Breast epithelium (tissue), 3 donors: Measurements from ENCODE around the gene HTRA3.

Experiments used
- POLR2A ChIP-seq: fragments of 450-650 bp; IDR thresholded peaks from one replicate; pipeline ENCODE4 v1.6.1; 2016; ENCODE audit warnings: antibody characterized with exemption, mild to moderate bottlenecking, moderate library complexity
- POLR2AphosphoS5 ChIP-seq, 3 donors: sonication (generic); formaldehyde crosslinking; IDR thresholded peaks; one replicate each; pipeline ENCODE4 v1.6.1; 2017; ENCODE audit warnings: antibody characterized with exemption in 3 of 3
- TF ChIP-seq, protein P1 (sequence below), 3 donors: fragments of 450-650 bp; IDR thresholded peaks; one replicate each; pipeline ENCODE4 v1.5.1; 2016 to 2017; ENCODE audit warnings: antibody characterized with exemption in 3 of 3, mild to moderate bottlenecking in 3 of 3, moderate library complexity in 3 of 3

GRCh38 chr4:8312976-8313375 is 43.4 kb downstream of the HTRA3 start:
- TF ChIP-seq, protein P1, sequence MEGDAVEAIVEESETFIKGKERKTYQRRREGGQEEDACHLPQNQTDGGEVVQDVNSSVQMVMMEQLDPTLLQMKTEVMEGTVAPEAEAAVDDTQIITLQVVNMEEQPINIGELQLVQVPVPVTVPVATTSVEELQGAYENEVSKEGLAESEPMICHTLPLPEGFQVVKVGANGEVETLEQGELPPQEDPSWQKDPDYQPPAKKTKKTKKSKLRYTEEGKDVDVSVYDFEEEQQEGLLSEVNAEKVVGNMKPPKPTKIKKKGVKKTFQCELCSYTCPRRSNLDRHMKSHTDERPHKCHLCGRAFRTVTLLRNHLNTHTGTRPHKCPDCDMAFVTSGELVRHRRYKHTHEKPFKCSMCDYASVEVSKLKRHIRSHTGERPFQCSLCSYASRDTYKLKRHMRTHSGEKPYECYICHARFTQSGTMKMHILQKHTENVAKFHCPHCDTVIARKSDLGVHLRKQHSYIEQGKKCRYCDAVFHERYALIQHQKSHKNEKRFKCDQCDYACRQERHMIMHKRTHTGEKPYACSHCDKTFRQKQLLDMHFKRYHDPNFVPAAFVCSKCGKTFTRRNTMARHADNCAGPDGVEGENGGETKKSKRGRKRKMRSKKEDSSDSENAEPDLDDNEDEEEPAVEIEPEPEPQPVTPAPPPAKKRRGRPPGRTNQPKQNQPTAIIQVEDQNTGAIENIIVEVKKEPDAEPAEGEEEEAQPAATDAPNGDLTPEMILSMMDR (IDR thresholded peaks at IDR 0.05): no peak
- no peak for TF ChIP-seq POLR2A
- TF ChIP-seq POLR2AphosphoS5 (IDR thresholded peaks at IDR 0.05): no peak
